HG03354 (cell line): ENCODE data around the gene FXYD3.
"Not testable (repeated sequence)": the region's sequence is repeated elsewhere in the genome, so short reads cannot be mapped to it uniquely, and the experiment has no call there.

Experiments
- ATAC-seq: cut with Tn5 transposase; IDR thresholded peaks from one replicate; pipeline ENCODE4 v1.9.1; 2021; ENCODE audit warnings: mild to moderate bottlenecking; ENCODE audit not compliant: unreplicated experiment, poor library complexity, severe bottlenecking

FXYD3 gene

DNA sequence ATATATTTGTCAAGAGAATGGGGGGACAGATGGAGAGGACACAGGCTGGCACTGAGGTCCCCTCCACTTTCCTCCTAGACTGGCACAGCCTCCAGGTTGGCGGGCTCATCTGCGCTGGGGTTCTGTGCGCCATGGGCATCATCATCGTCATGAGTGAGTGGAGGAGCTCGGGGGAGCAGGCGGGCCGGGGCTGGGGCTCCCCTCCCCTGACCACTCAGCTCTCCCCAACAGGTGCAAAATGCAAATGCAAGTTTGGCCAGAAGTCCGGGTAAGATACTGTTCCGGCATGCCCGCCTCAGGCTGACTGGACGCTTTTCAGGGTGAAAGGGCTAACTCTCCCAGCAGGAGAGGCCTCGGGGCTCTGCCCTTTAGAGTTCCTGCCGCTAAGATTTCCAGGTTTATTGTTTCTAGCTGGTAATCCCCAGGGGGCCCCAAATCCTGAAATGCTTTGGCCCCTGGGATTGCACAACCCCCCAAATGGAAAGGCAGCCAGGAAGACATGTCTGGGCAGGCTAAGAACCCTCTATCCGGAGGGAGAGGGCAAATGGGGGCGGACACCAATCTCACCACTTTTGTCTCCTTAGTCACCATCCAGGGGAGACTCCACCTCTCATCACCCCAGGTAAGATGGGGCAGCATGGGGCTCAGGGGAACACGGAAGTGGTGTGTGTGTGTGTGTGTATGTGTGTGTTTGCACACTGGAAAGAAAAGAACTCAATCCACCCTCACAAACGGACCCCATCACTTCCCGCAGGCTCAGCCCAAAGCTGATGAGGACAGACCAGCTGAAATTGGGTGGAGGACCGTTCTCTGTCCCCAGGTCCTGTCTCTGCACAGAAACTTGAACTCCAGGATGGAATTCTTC is 7.3 kb downstream of the FXYD3 start:
- no peak for ATAC-seq

DNA sequence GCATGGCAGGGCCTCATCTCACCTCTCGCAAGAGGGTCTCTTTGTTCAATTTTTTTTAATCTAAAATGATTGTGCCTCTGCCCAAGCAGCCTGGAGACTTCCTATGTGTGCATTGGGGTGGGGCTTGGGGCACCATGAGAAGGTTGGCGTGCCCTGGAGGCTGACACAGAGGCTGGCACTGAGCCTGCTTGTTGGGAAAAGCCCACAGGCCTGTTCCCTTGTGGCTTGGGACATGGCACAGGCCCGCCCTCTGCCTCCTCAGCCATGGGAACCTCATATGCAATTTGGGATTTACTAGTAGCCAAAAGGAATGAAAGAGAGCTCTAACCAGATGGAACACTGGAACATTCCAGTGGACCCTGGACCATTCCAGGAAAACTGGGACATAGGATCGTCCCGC is 8.0 kb downstream of the FXYD3 start:
- ATAC-seq: no peak

DNA sequence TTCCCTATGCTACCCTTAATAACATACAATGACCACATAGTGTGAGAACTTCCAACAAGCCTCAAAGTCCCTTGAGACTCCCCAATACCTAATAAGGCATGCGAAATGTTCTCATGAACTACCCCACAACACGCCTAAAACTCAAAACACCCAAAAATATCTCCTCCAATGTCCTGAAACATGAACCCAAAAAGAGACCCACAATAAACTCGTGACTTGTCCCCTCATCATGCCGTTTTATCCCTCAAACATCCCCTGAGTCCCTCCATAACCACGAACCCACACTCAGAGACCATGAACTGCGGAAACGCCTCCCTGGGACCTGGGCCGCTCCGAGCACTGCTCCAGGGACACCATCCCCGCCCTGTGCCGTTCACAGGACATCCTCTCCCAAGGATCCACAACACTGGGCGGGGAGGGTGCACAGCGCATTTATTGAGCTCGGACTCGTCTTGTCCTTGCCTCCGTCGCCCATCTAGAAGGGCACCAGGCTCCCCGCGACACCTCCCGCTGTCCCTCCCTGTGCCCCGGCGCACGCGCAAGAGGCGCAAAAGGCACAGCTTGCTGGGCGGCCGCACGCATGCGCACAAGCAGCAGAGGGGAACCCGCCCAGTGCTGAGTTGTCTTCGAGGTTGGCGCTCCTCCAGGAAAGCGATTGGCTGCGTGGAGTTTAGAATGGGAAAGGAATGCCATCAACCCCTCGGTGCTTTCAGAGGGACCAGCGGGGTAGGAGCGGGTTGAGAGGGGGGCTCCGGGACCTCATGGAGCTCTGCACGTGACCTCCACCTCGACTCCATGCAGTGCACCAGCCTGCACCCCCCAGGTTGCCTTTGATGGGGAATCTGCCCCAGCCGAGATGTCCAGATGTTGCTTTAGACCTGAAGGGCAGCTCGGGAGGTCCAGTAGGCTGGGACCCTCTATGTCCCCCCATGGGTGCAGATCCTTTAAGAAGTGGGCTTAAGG is 8.8 kb downstream of the FXYD3 start:
- ATAC-seq: no peak

DNA sequence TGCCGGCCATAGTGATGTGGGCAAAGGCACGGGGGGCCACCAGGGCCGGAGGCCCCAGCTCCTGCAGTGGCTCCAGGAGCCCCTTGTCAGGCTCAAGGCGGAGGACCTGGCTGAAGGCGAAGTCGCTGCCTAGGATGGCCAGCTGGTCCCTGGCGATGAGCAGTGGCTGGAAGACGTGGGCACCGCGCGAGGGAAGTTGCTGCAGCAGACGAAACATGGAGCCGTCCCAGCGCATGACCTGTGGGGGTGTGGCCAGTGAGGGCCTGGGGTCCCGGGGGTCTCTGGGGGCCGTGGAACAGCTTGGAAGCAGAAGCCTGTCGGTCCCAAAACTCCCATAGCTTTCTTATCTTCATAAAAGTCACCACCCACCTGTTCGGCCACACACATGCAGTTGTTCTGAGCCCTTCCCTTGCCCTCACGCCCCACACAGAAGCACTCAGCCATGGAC is 9.7 kb downstream of the FXYD3 start:
- no peak for ATAC-seq

DNA sequence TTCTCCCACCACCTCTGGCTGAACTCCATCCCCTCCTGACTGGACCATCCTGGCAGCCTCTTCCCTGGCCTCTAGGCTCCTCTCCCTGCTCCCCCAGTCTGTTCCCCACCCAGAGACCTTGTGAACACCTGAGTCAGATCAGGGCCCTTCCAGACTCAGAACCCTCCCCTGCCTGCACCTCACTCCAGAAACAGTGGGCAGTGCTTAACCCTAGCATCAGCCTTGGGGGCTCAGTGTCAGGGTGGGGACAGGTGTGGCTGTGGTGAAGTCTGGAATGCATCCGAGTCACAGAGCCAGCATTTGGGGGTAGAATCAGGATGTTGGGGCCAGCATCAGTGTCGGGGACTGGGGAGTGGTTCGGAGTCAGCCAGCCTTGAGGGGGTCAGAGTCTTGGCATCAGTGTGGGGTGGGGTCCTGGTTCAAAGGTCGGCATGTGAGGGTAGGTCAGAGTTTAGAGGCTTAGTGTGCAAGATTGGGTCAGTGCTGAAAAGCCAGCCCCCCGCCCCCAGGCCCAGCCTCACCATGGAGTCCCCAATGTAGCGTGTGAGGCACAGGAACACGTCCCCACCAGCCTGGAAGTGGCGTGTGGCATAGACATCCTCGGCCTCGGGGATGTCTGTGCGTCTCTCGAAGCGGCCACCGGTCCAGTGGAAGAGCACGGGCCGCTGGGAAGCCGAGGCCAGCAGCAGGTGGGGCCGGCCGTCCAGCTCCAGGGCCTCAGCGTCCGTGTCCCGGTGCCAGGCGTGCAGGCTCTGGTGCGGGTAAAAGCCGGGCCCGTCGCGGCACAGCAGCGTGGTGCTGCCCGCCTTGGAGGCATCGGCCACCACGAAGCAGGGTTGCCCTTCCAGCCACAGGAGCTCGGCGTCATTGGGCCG is 10.4 kb downstream of the FXYD3 start:
- ATAC-seq: no peak

DNA sequence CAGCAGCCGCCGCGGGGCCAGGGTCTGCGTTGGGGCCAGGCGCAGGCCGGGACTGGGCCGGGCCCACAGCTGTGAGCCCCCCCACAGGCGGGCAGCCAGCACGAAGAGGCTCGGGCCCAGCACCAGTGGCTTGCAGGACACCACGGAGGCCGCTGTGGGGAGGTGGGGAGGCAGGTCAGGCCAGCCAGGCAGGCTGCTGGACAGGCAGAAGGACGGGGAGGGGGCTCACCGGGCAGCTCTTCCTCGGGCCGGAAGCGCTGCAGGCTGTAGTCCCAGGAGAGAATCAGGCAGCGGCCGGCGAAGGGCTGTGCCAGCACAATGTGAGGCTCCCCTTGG is 11.0 kb downstream of the FXYD3 start:
- no peak for ATAC-seq

DNA sequence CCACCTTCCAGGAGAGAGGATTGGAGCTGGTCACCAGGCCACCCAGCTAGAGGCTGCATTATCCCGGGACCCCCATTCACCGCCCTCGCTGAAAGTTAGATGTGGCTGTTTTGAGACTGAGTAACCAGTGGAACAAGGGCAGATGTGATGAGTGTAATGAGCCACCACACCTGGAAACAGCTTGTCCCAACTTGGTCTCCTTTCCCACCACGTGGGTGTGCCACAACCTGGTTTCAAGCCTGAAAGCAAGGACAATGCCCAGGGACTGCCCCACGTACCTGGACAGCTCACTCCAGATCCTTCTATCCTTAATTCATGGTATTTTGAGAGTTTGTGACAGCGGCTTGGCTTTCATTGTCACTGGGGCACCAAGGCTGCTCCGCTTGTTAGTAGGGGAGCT is 12.2 kb downstream of the FXYD3 start:
- ATAC-seq: no peak

DNA sequence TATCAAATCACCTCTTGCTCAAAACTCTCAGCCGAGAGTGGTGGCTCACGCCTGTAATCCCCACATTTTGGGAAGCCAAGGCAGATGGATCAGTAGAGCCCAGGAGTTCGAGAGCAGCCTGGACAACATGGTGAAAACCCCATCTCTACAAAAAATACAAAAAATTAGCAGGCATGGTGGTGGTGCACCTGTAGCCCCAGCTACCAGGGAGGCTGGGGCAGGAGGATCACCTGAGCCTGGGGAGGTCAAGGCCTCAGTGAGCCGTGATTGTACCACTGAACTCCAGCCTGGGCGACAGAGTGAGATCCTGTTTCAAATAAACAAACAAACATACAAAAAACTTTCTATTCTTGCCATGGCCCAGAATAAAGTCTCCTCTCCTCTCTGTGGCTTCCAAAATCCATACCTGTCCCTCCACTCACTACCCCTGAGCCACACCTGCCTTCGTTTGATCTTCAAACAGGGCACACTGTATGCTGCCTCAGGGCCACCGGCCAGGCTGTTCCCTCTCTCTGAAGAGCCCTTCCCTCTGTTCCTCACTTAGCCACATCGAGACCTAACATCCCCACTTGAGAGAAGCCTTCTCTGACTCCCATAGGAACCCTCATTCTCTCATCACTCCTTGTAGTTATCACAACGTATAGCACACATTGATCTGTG is 12.9 kb downstream of the FXYD3 start:
- no peak for ATAC-seq

DNA sequence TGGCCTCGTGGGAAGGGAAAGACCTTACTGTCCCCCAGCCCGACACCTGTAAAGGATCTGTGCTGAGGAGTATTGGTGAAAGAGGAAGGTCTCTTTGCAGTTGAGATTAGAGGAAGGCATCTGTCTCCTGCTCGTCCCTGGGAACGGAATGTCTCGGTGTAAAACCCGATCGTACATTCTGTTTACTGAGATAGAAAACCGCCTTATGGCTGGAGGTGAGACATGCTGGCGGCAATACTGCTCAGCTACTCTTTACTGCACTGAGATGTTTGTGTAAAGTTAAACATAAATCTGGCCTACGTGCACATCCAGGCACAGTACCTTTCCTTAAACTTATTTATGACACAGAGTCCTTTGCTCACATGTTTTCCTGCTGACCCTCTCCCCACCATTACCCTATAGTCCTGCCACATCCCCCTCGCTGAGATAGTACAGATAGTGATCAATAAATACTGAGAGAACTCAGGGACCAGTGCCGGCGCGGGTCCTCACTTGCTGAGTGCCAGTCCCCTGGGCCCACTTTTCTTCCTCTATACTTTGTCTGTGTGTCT is 14.2 kb downstream of the FXYD3 start:
- not testable (repeated sequence) for ATAC-seq

DNA sequence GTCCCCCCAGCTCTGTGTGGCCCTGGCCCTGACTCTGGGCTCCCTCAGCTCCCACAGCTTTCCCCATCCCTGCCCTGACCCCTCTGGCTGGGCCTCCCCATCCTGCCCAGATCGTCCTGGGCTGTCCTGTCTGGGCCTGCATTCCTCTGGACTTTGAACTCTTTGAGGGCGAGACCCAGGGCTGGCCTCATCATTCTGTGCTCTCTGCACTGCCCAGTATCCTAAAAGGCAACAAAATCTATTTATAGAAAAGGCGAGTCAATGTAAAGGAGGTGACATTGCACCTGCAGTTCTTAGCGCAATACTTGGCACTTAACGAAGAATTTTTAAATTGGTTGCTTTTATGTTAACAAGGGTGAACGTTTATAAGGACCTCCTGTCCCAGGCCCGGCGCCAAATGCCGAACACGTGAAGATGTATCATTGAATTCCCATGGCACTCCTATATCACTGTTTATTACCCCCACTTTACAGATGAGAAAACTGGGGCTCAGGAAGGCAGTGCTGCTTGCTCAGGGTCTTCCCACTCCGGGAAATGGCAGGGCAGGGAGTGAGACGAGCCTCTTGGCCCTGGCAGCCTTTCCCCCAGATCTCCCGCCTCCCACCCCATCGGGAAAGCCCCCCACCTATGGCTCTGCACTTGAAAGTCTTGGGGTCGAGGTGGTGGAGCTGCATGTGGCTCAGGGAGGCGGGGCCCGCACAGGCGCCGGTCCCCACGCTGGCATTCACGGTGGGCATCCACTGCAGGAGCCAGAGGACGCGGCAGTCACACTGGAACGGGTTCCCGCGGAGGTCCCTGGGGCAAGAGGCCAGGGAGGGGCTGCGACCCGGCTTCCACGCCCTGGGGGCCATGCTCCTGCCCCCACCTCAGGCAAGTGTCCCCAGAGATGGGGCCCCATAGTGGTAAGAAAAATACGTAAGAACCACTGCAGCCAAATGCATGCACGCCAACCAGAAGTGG is 15.4 kb downstream of the FXYD3 start:
- no peak for ATAC-seq

DNA sequence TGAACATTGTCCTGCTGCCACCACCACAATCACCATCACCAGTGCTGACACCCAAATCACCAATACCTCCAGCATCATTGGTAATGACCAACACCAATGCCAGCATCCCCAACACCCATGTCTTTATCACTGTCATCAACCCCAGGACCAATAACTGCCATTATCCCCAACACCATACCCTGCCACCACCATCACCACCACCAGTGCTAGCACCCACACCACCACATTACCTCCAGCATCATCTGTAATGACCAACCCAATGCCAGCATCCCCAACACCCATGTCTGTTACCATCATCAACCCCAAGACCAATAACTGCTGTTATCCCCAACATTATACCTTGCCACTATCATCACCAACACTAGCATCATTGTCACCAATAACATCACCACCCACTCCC is 16.6 kb downstream of the FXYD3 start:
- no peak for ATAC-seq

DNA sequence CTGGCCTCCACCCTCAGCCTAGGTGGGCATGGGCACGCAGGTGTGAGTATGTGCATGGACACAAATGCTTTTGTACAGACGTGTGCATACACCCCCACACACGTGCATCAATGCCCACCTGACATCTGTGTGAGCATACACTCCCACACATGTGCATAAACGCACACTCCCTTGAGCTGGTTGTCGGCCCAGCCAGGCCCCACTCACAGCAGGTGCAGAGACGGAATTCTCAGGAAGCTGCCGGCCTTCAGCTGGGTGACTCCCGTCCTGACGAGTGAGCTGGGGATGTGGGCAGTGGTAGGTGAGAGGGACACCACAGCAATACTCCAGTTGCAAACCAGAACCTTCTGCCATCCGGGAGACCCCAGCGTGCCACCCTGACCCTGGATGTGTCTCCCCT is 18.2 kb downstream of the FXYD3 start:
- ATAC-seq: no peak

DNA sequence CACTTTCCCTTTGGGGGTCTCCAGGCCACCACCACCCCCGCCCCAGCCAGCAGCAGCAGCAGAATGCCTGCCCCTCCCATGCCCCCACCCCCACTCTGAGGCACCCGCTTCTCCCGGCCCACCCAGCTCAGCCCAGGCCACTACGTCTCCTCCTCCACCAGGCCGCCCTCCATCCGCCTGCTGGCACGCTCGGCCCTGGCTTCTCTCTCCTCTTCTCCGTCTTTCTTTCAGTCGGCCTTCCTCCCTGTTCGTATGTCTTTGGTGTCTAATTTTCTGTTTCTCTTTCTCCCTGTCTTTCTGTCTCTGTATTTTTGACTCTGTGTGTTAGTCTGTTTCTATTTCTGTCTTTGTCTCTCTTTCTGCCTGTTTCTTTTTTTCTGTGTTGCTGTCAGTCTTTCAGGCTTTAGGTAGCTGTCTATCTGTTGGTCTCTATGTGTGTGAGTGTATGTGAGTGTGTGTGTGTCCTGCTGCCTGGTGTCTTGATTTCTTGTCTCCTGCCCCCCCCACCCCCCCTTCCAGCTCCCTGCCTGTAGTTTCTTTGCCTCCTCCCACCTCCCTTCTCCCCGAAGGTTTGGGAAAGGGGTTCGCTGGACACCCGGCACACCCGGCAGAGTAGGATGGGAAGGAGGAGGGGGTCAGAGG is 19.1 kb downstream of the FXYD3 start, which contains the start of gene LGI4:
TSS of gene LGI4 (minus strand) at position 459 of the 642 bp plus-strand sequence. CDS start at position 80, 379 bp downstream.
- ATAC-seq: no peak

DNA sequence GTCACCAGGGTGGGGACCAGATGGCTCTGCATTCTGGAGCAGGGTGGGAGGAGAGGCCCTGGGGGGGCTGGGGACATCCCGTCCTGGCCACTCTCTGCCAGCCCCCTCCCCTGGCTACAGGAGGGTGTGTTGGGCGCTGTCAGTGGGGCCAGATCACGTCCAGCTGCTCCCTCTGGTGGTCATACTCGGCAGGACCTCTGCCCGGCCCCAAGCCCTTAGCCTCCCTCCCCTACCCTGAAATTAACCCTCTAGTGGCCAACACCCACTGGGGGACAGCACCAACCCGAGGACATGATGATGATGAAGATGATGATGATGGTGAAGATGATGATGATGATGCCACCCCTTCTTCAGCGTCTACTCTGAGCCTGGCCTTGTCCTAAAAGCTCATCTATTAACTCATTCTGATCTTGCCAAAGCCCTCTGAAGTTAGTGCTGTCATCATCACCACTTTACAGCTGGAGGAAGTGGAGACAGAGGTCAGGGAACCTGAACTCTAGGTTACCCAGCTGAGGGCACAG is 19.8 kb downstream of the FXYD3 start:
- peak; percentile 58 for ATAC-seq

DNA sequence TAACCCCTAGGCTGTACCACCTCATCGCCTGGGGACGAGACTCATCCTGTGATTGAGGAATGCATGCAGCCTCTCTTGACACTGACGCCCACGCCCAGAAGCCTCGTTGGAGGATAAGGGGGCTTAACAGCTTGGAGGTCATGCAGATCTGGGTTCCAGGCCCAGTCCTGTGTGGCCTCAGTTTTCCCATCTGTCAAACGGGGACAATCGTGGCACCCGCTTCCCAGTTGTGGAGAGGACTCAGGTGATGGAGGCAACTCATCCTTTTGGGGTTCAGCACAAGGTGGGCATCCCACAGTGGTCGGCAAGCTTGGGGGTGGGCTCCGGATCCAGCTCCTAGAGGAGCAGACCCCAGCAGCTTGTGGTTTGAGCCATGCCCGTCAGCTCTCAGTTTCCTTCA is 20.6 kb downstream of the FXYD3 start:
- no peak for ATAC-seq

DNA sequence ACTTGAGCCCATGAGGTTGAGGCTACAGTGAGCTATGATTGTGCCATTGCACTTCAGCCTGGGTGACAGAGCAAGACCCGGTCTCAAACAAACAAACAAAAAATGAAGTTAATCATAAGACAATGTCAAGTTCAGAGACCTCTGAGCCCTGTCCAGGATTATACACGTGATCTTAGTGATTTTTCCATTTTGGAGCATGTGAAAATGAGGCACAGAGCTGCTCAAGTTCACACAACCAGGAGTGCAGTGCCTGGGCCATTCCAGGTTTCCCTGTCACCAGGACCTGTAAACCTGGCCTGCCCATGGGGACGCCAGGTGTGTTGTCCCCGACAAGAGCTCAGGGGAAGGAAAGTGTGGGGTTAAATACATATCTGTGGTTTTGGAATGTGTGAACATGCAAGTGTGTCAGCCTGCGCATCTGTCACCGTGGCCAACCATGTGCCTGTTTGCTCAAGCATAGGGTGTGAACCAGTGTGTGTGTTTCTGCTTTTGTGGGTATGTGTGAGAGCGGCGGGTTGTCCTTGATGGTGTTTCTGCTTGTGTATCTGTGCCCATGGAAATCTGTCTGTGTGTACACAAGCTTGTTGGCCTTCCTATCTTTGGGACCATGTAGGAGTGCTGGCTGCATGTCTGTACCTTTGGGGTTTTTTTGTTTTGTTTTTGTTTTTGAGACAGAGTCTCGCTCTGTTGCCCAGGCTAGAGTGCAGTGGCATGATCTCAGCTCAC is 21.5 kb downstream of the FXYD3 start:
- ATAC-seq: no peak
